Measurements from ENCODE around the gene SPATA13. TPM values are rescaled to one million over a fixed set of nuclear protein-coding genes. Genes with fewer than 3 reads are reported as not detected.

SPATA13 gene
- total RNA-seq, 2 donors from 2014 or later = 101 to 112 TPM

DNA sequence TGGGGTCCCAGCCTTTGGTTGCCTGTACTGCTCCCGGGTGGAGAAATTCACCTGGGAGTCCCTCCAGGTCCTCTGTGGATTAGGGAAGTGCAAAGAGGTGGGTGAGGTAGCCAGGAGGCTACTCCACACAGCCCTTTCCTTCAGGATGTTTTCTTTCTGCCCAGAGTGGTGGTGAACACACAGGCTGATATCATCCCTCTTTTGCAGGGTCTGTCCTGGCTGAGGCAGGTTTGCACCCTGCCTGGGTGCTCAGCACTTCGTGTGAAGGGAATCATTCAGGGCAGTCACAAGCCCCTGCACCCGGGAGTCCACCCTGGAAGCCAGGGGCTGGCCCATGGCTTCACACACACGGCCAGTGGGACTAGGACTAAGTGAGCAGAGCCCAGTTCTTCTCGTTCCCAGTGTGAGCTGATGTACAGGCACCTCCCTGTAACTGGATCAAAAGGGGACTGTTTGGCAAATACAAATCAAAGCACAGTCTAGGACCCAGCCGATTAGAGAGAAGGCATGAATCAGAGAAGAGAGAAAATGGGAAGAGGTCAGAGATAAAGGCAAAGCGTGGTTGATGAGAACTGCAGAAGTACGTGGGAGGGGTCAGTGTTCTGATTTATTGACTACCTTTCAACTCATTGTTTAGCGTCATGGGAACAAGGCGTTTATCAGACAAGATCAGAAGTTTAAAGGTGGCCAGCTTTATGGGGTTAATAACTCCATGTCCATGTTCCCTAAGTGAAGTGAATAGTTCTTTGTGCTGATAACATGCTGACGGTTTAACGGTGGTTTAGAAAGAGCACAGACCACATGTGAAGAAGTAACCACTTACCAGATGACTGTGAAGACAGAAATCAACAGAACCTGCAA, 30.4 kb upstream of the SPATA13 start:
- Mint-ChIP-seq H3K4me3 (no peak overlapping the region), H3K27ac (no peak overlapping the region), H3K36me3 (ENCODE audit: low read depth) (peaks cover 2% of the 10 kb centered on the region), H3K27me3 (peaks cover 24% of the 10 kb centered on the region), H3K4me1 (no peaks in the 10 kb centered on the region)
- no peak for ATAC-seq
- peaks cover 7% of the 10 kb centered on the region for H3K9me3 ChIP-seq (ENCODE audit: control insufficient read depth, low read length, poor library complexity, severe bottlenecking)
- DNase-seq = no peak

DNA sequence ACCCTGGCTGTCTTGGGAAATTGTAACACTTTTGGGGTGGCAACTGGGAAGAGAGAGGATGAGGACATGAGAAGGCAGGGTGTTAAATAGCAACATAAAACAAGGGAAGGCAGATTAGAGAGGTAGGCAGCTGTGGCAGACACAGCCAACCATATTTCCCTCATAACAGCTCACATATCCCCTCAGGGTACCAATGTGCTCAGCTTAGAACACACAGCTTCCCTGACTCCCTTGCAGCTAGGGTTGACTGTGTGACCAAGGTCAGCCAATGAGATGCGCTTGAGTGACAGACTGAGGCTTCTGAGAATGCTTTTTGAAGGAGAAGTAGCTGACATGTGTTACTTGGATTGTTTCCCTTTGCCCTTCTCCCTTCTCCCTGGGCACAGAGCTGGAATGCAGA, 28.8 kb upstream of the SPATA13 start:
- peaks cover 7% of the 10 kb centered on the region for H3K9me3 ChIP-seq (ENCODE audit: control insufficient read depth, low read length, poor library complexity, severe bottlenecking)
- DNase-seq (no peak), ATAC-seq (no peak)
- Mint-ChIP-seq H3K36me3 (ENCODE audit: low read depth) (peaks cover 2% of the 10 kb centered on the region), H3K4me3 (no peak overlapping the region), H3K4me1 (no peaks in the 10 kb centered on the region), H3K27me3 (peaks cover 8% of the 10 kb centered on the region), H3K27ac (no peak overlapping the region)

DNA sequence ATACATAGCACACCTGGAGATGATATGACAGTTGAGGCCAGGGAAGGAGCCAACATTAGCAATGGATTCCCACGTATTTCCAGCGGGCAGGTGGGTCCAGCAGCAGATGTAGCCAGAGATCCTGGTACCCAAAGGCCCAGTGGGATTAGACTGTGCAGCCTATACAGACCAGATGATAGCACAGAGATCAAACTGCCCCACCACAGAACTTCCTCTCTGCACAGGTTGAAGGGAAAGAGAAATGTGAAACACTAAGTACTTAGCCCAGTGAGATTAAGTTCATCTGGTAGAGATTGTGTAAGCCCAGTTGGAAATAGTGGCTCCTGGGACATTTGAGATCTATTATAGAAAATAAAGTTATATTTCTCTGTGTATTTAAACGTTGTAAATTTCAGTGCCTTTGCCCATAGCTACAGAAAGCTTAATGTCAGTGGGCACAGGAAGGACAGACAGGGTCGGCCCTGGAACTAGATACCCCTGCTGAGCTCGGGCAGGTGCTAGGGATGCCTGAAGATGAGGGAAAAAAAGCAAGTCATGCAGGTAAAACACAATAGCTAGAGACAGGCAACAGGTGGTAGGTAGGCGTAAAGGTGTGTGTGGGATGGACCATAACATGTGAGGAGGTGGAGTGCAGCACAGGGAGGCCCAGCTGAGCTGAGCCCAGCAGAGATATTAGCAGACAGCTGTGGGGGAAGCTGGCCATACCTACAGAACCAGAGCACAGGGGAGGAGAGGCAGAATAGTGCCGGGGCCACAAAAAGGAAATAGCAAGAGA, 27.3 kb upstream of the SPATA13 start:
- H3K36me3 Mint-ChIP-seq (ENCODE audit: low read depth) = peaks cover 2% of the 10 kb centered on the region
- H3K27ac Mint-ChIP-seq = no peak overlapping the region
- H3K27me3 Mint-ChIP-seq = peaks cover 5% of the 10 kb centered on the region
- ATAC-seq = no peak
- peaks cover 7% of the 10 kb centered on the region for H3K9me3 ChIP-seq (ENCODE audit: control insufficient read depth, low read length, poor library complexity, severe bottlenecking)
- no peaks in the 10 kb centered on the region for H3K4me1 Mint-ChIP-seq
- no peak overlapping the region for H3K4me3 Mint-ChIP-seq
- DNase-seq = no peak

DNA sequence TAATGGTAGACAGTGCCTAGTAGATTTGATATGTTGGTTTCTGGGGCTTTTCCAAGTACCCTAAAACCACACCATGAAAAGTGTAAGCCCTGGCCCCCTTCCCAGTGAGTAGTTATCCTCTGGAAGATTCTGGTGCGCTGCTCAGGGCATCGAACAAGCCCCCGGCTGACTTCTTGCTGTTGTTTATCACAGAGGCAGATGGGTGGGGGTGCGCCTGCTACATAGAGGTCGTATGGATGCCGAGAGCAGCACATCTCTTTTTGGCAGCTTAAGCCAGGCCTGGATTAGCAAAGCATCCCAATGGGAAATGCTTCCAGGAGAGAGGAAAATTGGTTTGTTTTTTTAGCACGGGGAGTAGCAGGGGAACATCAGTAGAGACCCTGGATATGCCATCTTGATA, 26.3 kb upstream of the SPATA13 start:
- Mint-ChIP-seq H3K4me1 (no peaks in the 10 kb centered on the region), H3K27me3 (peaks cover 5% of the 10 kb centered on the region), H3K27ac (no peak overlapping the region), H3K36me3 (ENCODE audit: low read depth) (peaks cover 2% of the 10 kb centered on the region), H3K4me3 (no peak overlapping the region)
- ATAC-seq = no peak
- H3K9me3 ChIP-seq (ENCODE audit: control insufficient read depth, low read length, poor library complexity, severe bottlenecking) = peaks cover 7% of the 10 kb centered on the region
- no peak for DNase-seq

DNA sequence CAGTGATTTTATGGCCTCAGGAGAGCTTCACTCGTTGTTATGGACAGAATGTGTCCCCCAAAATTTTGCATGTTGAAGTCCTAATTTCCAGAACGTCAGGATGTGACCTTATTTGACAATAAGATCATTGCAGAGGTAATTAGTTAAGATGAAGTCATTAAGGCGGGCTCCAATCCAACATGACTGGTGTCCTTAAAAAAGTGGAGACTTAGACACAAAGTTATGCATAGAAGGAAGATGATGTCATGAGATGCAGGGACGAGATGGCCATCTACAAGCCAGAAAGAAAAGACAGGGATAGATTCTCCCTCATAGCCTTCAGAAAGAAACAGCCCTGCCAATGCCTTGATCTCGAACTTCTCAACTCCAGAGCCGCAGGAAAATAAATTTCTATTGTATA, 25.8 kb upstream of the SPATA13 start:
- no peak overlapping the region for H3K27ac Mint-ChIP-seq
- peaks cover 5% of the 10 kb centered on the region for H3K27me3 Mint-ChIP-seq
- peaks cover 7% of the 10 kb centered on the region for H3K9me3 ChIP-seq (ENCODE audit: control insufficient read depth, low read length, poor library complexity, severe bottlenecking)
- no peak overlapping the region for H3K4me3 Mint-ChIP-seq
- no peaks in the 10 kb centered on the region for H3K4me1 Mint-ChIP-seq
- H3K36me3 Mint-ChIP-seq (ENCODE audit: low read depth) = peaks cover 2% of the 10 kb centered on the region
- DNase-seq = no peak
- ATAC-seq = no peak

DNA sequence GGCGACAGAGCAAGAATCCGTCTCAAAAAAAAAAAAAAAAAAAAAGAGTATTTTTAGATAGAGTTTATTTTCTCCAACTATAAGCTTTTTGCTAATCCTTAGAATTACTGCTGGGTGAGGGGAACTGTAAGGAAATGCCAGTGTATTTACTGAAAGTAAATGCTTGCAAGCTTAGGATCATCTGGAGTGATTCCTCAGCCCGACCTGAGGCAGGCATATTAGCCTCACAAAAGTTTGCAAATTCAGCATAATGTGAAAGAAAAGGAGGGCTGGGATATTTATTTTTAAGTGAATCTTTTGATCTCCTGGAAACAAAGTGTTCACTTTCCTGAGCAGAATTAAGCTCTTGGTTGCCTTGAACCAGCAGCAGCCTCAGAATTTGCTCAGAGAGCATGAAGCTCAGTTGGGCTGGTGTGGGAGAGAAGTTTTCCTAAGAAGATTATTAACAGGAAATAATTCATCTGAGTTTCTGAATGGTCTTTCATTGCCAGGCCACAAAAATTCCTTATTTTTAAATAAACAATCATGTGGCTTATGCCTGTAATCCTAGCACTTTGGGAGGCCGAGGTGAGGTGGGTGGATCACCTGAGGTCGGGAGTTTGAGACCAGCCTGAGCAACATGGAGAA, 24.7 kb upstream of the SPATA13 start:
- H3K4me3 Mint-ChIP-seq = no peak overlapping the region
- no peak for DNase-seq
- no peak overlapping the region for H3K27ac Mint-ChIP-seq
- peaks cover 7% of the 10 kb centered on the region for H3K9me3 ChIP-seq (ENCODE audit: control insufficient read depth, low read length, poor library complexity, severe bottlenecking)
- H3K27me3 Mint-ChIP-seq = no peaks in the 10 kb centered on the region
- no peaks in the 10 kb centered on the region for H3K4me1 Mint-ChIP-seq
- H3K36me3 Mint-ChIP-seq (ENCODE audit: low read depth) = peaks cover 2% of the 10 kb centered on the region
- no peak for ATAC-seq

DNA sequence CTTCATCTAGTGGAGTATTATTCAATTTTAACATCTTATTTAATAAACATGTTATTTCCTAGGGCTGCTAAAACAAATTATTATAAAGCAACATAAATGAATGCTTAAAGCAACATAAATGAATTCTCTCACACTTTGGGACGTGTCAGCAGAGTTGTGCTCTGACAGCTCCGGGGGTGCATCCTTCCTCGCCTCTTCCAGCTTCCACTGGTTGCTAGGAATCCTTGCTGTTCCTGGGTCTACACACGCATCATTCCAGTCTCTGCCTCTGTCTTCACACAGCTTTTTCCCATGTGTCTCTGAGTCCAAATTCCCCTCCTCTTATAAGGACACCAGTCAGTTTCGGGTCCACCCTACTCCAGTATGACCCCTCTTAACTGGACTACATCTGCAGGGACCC, 21.6 kb upstream of the SPATA13 start:
- Mint-ChIP-seq H3K27ac (no peak overlapping the region), H3K4me3 (no peak overlapping the region), H3K27me3 (peaks cover 10% of the 10 kb centered on the region), H3K36me3 (ENCODE audit: low read depth) (no peaks in the 10 kb centered on the region), H3K4me1 (peaks cover 5% of the 10 kb centered on the region)
- DNase-seq = no peak
- H3K9me3 ChIP-seq (ENCODE audit: control insufficient read depth, low read length, poor library complexity, severe bottlenecking) = no peaks in the 10 kb centered on the region
- ATAC-seq = no peak

DNA sequence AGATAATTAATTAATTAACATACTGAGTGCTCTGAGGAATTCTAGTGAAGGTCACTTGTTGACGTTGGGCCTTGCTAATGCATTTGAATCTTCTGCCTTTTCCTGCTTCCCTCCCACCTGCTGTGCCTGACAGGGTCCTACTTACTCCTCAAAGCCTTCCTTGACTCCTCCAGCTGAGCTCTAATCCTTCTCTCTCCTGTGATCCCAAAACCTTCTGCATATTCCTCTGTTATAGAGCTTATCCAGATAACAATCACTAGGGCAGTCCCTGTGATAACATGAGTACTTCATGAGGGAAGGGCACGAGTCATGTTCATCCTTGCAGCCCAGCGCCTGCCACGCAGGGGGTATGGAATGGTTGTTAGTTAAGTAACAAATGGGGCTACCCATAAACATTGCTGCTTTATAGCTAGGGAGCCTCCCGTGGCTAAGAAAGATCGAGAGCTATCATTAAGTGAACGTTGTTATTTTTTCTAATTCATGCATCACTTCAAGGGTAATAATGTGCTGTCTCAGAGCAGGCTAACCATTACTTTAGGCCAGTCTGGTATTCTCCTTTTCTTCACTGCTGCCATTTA, 19.1 kb upstream of the SPATA13 start:
- no peaks in the 10 kb centered on the region for H3K9me3 ChIP-seq (ENCODE audit: control insufficient read depth, low read length, poor library complexity, severe bottlenecking)
- H3K4me3 Mint-ChIP-seq = no peak overlapping the region
- peaks cover 27% of the 10 kb centered on the region for H3K27me3 Mint-ChIP-seq
- H3K36me3 Mint-ChIP-seq (ENCODE audit: low read depth) = peaks cover 2% of the 10 kb centered on the region
- no peak for ATAC-seq
- H3K27ac Mint-ChIP-seq = no peak overlapping the region
- no peak for DNase-seq
- H3K4me1 Mint-ChIP-seq = peaks cover 10% of the 10 kb centered on the region

DNA sequence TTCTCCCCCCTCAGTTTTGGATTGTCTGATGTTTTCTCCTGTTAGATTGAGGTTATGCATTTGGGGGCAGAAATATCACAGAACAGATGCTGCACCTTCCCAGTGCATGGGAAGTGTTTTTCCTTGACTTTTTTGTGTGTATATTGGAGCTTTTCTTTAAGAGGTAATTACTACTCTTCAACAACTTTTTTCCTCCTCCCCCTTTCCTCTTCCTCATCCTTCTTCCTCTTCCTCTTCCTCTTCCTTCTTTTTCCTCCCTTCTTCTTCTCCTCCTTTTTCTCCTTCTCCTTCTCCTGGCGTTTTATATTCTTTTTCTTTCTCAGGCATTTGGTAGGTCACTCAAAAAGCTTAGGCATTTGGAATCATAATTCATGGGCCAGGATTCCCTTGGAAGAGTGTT, 18.1 kb upstream of the SPATA13 start:
- no peak for DNase-seq
- H3K4me1 Mint-ChIP-seq = peaks cover 10% of the 10 kb centered on the region
- no peak for ATAC-seq
- H3K36me3 Mint-ChIP-seq (ENCODE audit: low read depth) = peaks cover 2% of the 10 kb centered on the region
- H3K27ac Mint-ChIP-seq = no peak overlapping the region
- peaks cover 27% of the 10 kb centered on the region for H3K27me3 Mint-ChIP-seq
- H3K9me3 ChIP-seq (ENCODE audit: control insufficient read depth, low read length, poor library complexity, severe bottlenecking) = no peaks in the 10 kb centered on the region
- H3K4me3 Mint-ChIP-seq = no peak overlapping the region

DNA sequence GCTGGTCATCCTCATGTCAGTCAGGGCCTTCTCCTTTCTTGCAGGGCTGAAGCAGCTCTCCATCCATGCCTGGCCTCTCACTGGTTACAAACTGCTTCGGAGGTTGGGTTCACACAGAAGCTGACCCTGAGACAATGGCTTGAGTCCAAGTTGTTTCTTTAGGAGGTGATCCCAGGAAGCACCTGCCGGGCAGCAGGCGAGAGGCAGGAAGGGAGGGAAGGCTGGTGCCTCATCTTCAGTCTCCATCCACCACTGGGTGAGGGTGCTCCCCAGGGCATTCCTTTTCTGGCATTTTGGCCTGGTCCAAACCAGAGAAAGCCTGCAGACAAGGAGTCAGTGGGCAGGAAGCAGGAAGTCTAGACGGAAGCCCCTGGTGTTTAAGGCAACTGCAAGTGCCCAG, 17.6 kb upstream of the SPATA13 start:
- H3K4me3 Mint-ChIP-seq = no peak overlapping the region

DNA sequence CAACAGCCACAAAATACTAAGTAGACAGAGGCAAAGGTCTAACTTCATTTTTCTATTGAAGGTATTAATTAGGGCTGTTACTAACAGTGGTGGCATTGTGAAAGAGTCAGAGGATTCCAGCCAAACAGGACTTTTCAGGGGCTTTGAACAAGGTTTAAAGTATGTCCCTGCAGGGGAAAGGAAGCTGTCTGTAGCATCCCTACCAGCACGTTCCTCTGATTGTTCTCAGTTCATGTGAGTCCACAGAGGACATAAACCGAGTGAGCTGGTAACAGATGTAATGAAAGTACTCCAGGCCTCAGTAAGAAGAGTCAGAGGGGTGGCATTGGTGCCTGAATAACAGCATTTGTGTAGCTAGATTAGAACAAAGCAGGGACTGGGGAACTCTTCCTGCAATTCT, 15.3 kb upstream of the SPATA13 start:
- Mint-ChIP-seq H3K4me3 (no peak overlapping the region), H3K27me3 (peaks cover 51% of the 10 kb centered on the region), H3K36me3 (ENCODE audit: low read depth) (peaks cover 6% of the 10 kb centered on the region), H3K27ac (no peak overlapping the region), H3K4me1 (peaks cover 10% of the 10 kb centered on the region)
- ATAC-seq (no peak), DNase-seq (no peak)
- no peaks in the 10 kb centered on the region for H3K9me3 ChIP-seq (ENCODE audit: control insufficient read depth, low read length, poor library complexity, severe bottlenecking)

More for the DNA sequence above, 17.6 kb upstream of the SPATA13 start:
- ATAC-seq (no peak), DNase-seq (no peak)
- Mint-ChIP-seq H3K4me1 (peaks cover 10% of the 10 kb centered on the region), H3K27ac (no peak overlapping the region), H3K27me3 (peaks cover 28% of the 10 kb centered on the region), H3K36me3 (ENCODE audit: low read depth) (peaks cover 2% of the 10 kb centered on the region)
- no peaks in the 10 kb centered on the region for H3K9me3 ChIP-seq (ENCODE audit: control insufficient read depth, low read length, poor library complexity, severe bottlenecking)

DNA sequence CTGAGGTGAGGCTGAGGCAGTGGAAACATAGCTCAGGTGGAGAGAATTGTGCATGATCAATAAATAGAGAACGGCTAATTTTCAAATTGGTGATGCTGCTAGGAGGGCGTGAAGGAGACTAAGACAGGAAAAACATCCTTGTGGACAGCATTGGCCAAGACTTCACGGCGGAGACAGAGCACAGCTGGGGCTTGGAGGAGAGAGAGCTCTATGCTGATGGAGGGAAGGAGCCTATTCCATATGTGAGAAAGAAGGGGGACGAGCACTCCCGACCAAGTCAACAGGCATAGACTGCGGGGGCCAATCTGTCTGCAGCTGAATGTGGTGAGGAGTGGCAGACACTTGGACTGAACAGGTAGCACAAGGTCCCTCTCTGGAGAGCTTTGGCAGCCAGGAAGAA, 14.8 kb upstream of the SPATA13 start:
- H3K4me1 Mint-ChIP-seq = peaks cover 10% of the 10 kb centered on the region
- H3K27ac Mint-ChIP-seq = no peak overlapping the region
- H3K9me3 ChIP-seq (ENCODE audit: control insufficient read depth, low read length, poor library complexity, severe bottlenecking) = no peaks in the 10 kb centered on the region
- peaks cover 51% of the 10 kb centered on the region for H3K27me3 Mint-ChIP-seq
- ATAC-seq (no peak), DNase-seq (no peak)
- no peak overlapping the region for H3K4me3 Mint-ChIP-seq
- H3K36me3 Mint-ChIP-seq (ENCODE audit: low read depth) = peaks cover 6% of the 10 kb centered on the region

DNA sequence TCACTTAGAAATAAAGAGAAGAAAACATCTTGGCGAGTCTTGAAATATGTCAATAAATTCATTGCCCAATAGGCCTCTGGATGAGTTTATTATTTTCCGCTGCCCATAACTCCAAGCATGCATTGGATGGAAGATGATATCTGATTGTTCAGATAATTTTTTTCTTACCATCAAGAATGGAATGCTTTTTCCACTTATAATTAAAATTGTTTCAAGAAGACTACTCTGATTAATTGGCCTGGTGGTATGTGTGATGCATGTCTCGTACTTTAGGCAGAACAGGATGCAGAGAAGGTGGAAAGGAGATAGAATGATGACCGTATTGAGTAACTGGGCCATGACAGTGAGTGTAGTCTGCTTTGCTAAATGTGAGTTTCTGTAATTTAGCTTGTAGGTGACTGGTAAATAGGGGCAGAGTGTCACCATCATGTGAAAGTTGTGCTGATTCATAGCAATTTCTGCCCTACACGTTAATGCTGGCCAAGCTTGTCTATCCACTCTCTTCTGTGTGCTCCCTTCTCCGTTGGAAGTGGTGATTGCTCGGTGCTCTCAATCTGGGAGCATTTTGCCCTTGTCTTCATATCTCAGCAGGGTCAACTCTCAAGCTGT, 13.5 kb upstream of the SPATA13 start:
- Mint-ChIP-seq H3K4me1 (peaks cover 7% of the 10 kb centered on the region), H3K4me3 (no peak overlapping the region), H3K36me3 (ENCODE audit: low read depth) (peaks cover 6% of the 10 kb centered on the region), H3K27me3 (peaks cover 47% of the 10 kb centered on the region), H3K27ac (no peak overlapping the region)
- ATAC-seq (no peak), DNase-seq (no peak)
- H3K9me3 ChIP-seq (ENCODE audit: control insufficient read depth, low read length, poor library complexity, severe bottlenecking) = no peaks in the 10 kb centered on the region
